Measurements from ENCODE around the gene INMT.

Gene INMT

GRCh38 chr7:30771880-30772425 is 20.0 kb downstream of the INMT start:
- H3K27me3 Mint-ChIP-seq, result peaks cover 12% of the 10 kb centered on the region
- peak overlapping the region; percentile 76 for H3K4me3 Mint-ChIP-seq
- peaks cover 5% of the 10 kb centered on the region for H3K4me1 Mint-ChIP-seq (ENCODE audit: low read depth)
- no peaks in the 10 kb centered on the region for H3K9me3 Mint-ChIP-seq
- peak overlapping the region; percentile 72 for H3K27ac Mint-ChIP-seq
- intact Hi-C loops (cut with micrococcal nuclease), result no loop called here
- H3K36me3 Mint-ChIP-seq (ENCODE audit: low read depth), result no peaks in the 10 kb centered on the region

- H3K4me3 Mint-ChIP-seq, result no peak overlapping the region
- H3K27ac Mint-ChIP-seq, result no peak overlapping the region
- no peaks in the 10 kb centered on the region for H3K9me3 Mint-ChIP-seq
- H3K4me1 Mint-ChIP-seq (ENCODE audit: low read depth), result peaks cover 5% of the 10 kb centered on the region
- H3K36me3 Mint-ChIP-seq (ENCODE audit: low read depth), result no peaks in the 10 kb centered on the region
- H3K27me3 Mint-ChIP-seq, result peaks cover 8% of the 10 kb centered on the region
- intact Hi-C loops (cut with micrococcal nuclease), result no loop called here
Observed at GRCh38 chr7:30772984-30773383, 21.0 kb downstream of the INMT start.

- Mint-ChIP-seq H3K27me3 (no peaks in the 10 kb centered on the region), H3K36me3 (ENCODE audit: low read depth) (no peaks in the 10 kb centered on the region), H3K4me1 (ENCODE audit: low read depth) (peaks cover 5% of the 10 kb centered on the region)
Observed at GRCh38 chr7:30775992-30776391, 24.1 kb downstream of the INMT start.

GRCh38 chr7:30776971-30777370 is 25.0 kb downstream of the INMT start:
- Mint-ChIP-seq H3K9me3 (no peaks in the 10 kb centered on the region), H3K36me3 (ENCODE audit: low read depth) (no peaks in the 10 kb centered on the region), H3K27ac (no peak overlapping the region), H3K4me3 (no peak overlapping the region), H3K27me3 (no peaks in the 10 kb centered on the region), H3K4me1 (ENCODE audit: low read depth) (peaks cover 3% of the 10 kb centered on the region)
- intact Hi-C loops (cut with micrococcal nuclease), result no loop called here

More at GRCh38 chr7:30775992-30776391, 24.1 kb downstream of the INMT start:
- intact Hi-C loops (cut with micrococcal nuclease), result no loop called here
- Mint-ChIP-seq H3K4me3 (no peak overlapping the region), H3K9me3 (no peaks in the 10 kb centered on the region), H3K27ac (no peak overlapping the region)

- intact Hi-C loops (cut with micrococcal nuclease), result no loop called here
- no peak overlapping the region for H3K27ac Mint-ChIP-seq
- no peaks in the 10 kb centered on the region for H3K27me3 Mint-ChIP-seq
- H3K9me3 Mint-ChIP-seq, result no peaks in the 10 kb centered on the region
- H3K4me1 Mint-ChIP-seq (ENCODE audit: low read depth), result no peaks in the 10 kb centered on the region
- H3K36me3 Mint-ChIP-seq (ENCODE audit: low read depth), result no peaks in the 10 kb centered on the region
- no peak overlapping the region for H3K4me3 Mint-ChIP-seq
Observed at GRCh38 chr7:30778255-30779025, 26.5 kb downstream of the INMT start.

- Mint-ChIP-seq H3K9me3 (no peaks in the 10 kb centered on the region), H3K27me3 (no peaks in the 10 kb centered on the region), H3K4me3 (no peak overlapping the region), H3K4me1 (ENCODE audit: low read depth) (no peaks in the 10 kb centered on the region), H3K27ac (no peak overlapping the region), H3K36me3 (ENCODE audit: low read depth) (no peaks in the 10 kb centered on the region)
- intact Hi-C loops (cut with micrococcal nuclease), result no loop called here
Observed at GRCh38 chr7:30779574-30779973, 27.6 kb downstream of the INMT start.

GRCh38 chr7:30780941-30781340 is 29.0 kb downstream of the INMT start:
- H3K4me3 Mint-ChIP-seq, result no peak overlapping the region
- intact Hi-C loops (cut with micrococcal nuclease), result no loop called here
- no peaks in the 10 kb centered on the region for H3K27me3 Mint-ChIP-seq
- H3K36me3 Mint-ChIP-seq (ENCODE audit: low read depth), result no peaks in the 10 kb centered on the region
- H3K9me3 Mint-ChIP-seq, result no peaks in the 10 kb centered on the region
- H3K4me1 Mint-ChIP-seq (ENCODE audit: low read depth), result no peaks in the 10 kb centered on the region
- H3K27ac Mint-ChIP-seq, result no peak overlapping the region

GRCh38 chr7:30782690-30783089 is 30.8 kb downstream of the INMT start:
- intact Hi-C loops (cut with micrococcal nuclease), result no loop called here
- H3K27ac Mint-ChIP-seq, result no peak overlapping the region
- H3K36me3 Mint-ChIP-seq (ENCODE audit: low read depth), result no peaks in the 10 kb centered on the region
- no peak overlapping the region for H3K4me3 Mint-ChIP-seq
- H3K9me3 Mint-ChIP-seq, result no peaks in the 10 kb centered on the region
- no peaks in the 10 kb centered on the region for H3K27me3 Mint-ChIP-seq
- H3K4me1 Mint-ChIP-seq (ENCODE audit: low read depth), result no peaks in the 10 kb centered on the region

GRCh38 chr7:30785786-30786185 is 33.9 kb downstream of the INMT start:
- Mint-ChIP-seq H3K27ac (no peak overlapping the region), H3K36me3 (ENCODE audit: low read depth) (no peaks in the 10 kb centered on the region), H3K4me1 (ENCODE audit: low read depth) (no peaks in the 10 kb centered on the region), H3K27me3 (no peaks in the 10 kb centered on the region), H3K4me3 (no peak overlapping the region), H3K9me3 (no peaks in the 10 kb centered on the region)
- intact Hi-C loops (cut with micrococcal nuclease), result no loop called here

- no peaks in the 10 kb centered on the region for H3K36me3 Mint-ChIP-seq (ENCODE audit: low read depth)
- intact Hi-C loops (cut with micrococcal nuclease), result no loop called here
- no peak overlapping the region for H3K4me3 Mint-ChIP-seq
- H3K27me3 Mint-ChIP-seq, result no peaks in the 10 kb centered on the region
- H3K9me3 Mint-ChIP-seq, result no peaks in the 10 kb centered on the region
- H3K4me1 Mint-ChIP-seq (ENCODE audit: low read depth), result no peaks in the 10 kb centered on the region
- H3K27ac Mint-ChIP-seq, result no peak overlapping the region
Observed at GRCh38 chr7:30787486-30787885, 35.6 kb downstream of the INMT start.

GRCh38 chr7:30788640-30789333 is 36.9 kb downstream of the INMT start:
- H3K27me3 Mint-ChIP-seq, result no peaks in the 10 kb centered on the region
- H3K4me3 Mint-ChIP-seq, result no peak overlapping the region
- intact Hi-C loops (cut with micrococcal nuclease), result no loop called here
- H3K9me3 Mint-ChIP-seq, result no peaks in the 10 kb centered on the region
- H3K36me3 Mint-ChIP-seq (ENCODE audit: low read depth), result no peaks in the 10 kb centered on the region
- H3K27ac Mint-ChIP-seq, result no peak overlapping the region
- H3K4me1 Mint-ChIP-seq (ENCODE audit: low read depth), result no peaks in the 10 kb centered on the region

- no peaks in the 10 kb centered on the region for H3K9me3 Mint-ChIP-seq
- H3K27me3 Mint-ChIP-seq, result no peaks in the 10 kb centered on the region
- intact Hi-C loops (cut with micrococcal nuclease), result no loop called here
- H3K4me3 Mint-ChIP-seq, result no peak overlapping the region
- H3K36me3 Mint-ChIP-seq (ENCODE audit: low read depth), result no peaks in the 10 kb centered on the region
- no peaks in the 10 kb centered on the region for H3K4me1 Mint-ChIP-seq (ENCODE audit: low read depth)
- H3K27ac Mint-ChIP-seq, result no peak overlapping the region
Observed at GRCh38 chr7:30789334-30789711, 37.4 kb downstream of the INMT start.

GRCh38 chr7:30790356-30790755 is 38.4 kb downstream of the INMT start:
- intact Hi-C loops (cut with micrococcal nuclease), result no loop called here
- Mint-ChIP-seq H3K36me3 (ENCODE audit: low read depth) (no peaks in the 10 kb centered on the region), H3K9me3 (no peaks in the 10 kb centered on the region), H3K27me3 (no peaks in the 10 kb centered on the region), H3K4me1 (ENCODE audit: low read depth) (no peaks in the 10 kb centered on the region), H3K27ac (no peak overlapping the region), H3K4me3 (no peak overlapping the region)

GRCh38 chr7:30791114-30791513 is 39.2 kb downstream of the INMT start:
- Mint-ChIP-seq H3K36me3 (ENCODE audit: low read depth) (no peaks in the 10 kb centered on the region), H3K4me1 (ENCODE audit: low read depth) (no peaks in the 10 kb centered on the region), H3K9me3 (no peaks in the 10 kb centered on the region), H3K27me3 (no peaks in the 10 kb centered on the region), H3K4me3 (no peak overlapping the region), H3K27ac (no peak overlapping the region)
- intact Hi-C loops (cut with micrococcal nuclease), result no loop called here

All from dendritic cell treated with granulocyte-macrophage colony-stimulating factor and Interleukin-4, amounts not matched to agents 40 ng/mL and 50 ng/mL, for 4 days (primary cell).